ENCODE results near the gene GORASP2.
"Not testable (repeated sequence)": the region's sequence is repeated elsewhere in the genome, so short reads cannot be mapped to it uniquely, and the experiment has no call there.

The GORASP2 gene

DNA sequence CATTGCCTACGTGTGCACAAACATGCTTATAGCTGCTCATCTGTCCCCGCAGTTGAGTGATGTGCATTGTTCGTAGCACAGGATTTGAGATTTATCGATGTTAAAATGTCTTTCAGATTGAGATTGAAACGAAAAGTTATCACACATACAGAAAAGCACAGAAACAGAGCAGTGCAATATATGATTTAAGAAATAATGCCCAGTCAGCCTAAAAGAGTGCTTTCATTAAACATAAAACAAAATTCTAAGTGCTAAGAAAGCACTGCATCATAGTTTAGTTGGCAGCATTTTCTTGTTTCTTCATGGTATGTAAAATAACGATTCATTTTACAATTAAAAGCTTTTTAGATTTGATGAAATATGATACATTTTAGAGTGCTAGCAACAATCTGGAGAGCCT, 31.9 kb upstream of the GORASP2 start:
- Histone ChIP-seq H3K4ac (ENCODE audit: low read depth in 1 of 2, low read length in 2 of 2) (no peak overlapping the region), H3K4me3 (ENCODE audit: insufficient read depth in 1 of 2, low read depth in 1 of 2, low read length in 2 of 2) (no peak overlapping the region), H3K27ac (ENCODE audit: low read length, poor library complexity, severe bottlenecking) (no peak overlapping the region), H2BK5ac (ENCODE audit: low read depth, low read length, poor library complexity, severe bottlenecking) (no peak overlapping the region), H3K79me1 (replicated peaks; ENCODE audit: low read length, poor library complexity, severe bottlenecking) (no peaks in the 10 kb centered on the region), H3K27me3 (ENCODE audit: control insufficient read depth in 1 of 2, insufficient read depth in 1 of 2, low read length in 2 of 2) (no peaks in the 10 kb centered on the region), H3K36me3 (ENCODE audit: control insufficient read depth in 1 of 2, insufficient read depth in 2 of 2, low read depth in 1 of 2, low read length in 2 of 2) (no peaks in the 10 kb centered on the region), H2AFZ (ENCODE audit: low read depth, low read length) (no peak overlapping the region), H3K23ac (ENCODE audit: low read length in 2 of 2) (no peak overlapping the region), H3K9me3 (ENCODE audit: control insufficient read depth, low read length) (no peaks in the 10 kb centered on the region), H3K18ac (ENCODE audit: low read depth in 1 of 2, low read length in 2 of 2) (no peak overlapping the region), H2BK12ac (ENCODE audit: low read length in 2 of 2) (no peak overlapping the region), H2AK5ac (ENCODE audit: low read length, severe bottlenecking) (no peak overlapping the region), H4K8ac (ENCODE audit: low read length) (no peak overlapping the region), H4K91ac (ENCODE audit: low read length) (no peak overlapping the region), H3K4me1 (ENCODE audit: control insufficient read depth, insufficient read depth, low read depth, low read length) (no peaks in the 10 kb centered on the region), H3K9ac (ENCODE audit: low read length) (no peak overlapping the region), H2BK120ac (ENCODE audit: low read depth, low read length) (no peak overlapping the region), H3K4me2 (ENCODE audit: low read length, poor library complexity, severe bottlenecking) (no peak overlapping the region), H3K14ac (ENCODE audit: low read length in 2 of 2) (no peak overlapping the region), H2BK15ac (ENCODE audit: low read depth, poor library complexity, severe bottlenecking) (no peak overlapping the region)
- no peak for DNase-seq
- WGBS: 89% methylated on average over 2 of the region's 6 CpGs

DNA sequence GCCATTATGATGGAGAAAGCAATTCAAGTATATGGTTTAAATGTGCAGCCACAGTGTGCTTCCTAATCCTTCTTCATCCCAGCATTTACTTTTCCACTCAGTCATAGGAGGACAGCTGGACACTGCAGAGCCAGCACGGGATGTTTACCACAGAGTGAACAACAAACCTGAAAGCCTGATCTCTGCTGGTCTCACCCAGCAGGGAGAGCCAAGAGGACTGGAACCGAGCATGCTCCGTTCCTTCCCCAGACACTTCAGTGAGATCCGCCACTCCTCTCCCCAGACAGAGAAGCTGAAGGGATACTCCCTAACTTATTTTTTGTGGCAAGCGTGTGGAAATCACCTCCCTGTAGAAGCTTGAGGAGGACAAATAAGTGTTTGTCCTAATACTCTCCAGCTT, 23.2 kb upstream of the GORASP2 start:
- H3K27ac ChIP-seq (ENCODE audit: low read length, poor library complexity, severe bottlenecking): no peak overlapping the region
- H3K4me3 ChIP-seq (ENCODE audit: insufficient read depth in 1 of 2, low read depth in 1 of 2, low read length in 2 of 2): no peak overlapping the region
- DNase-seq: no peak
- no peak overlapping the region for H3K9ac ChIP-seq (ENCODE audit: low read length)
- H3K9me3 ChIP-seq (ENCODE audit: control insufficient read depth, low read length): peaks cover 23% of the 10 kb centered on the region
- no peaks in the 10 kb centered on the region for H3K4me1 ChIP-seq (ENCODE audit: control insufficient read depth, insufficient read depth, low read depth, low read length)
- H3K4me2 ChIP-seq (ENCODE audit: low read length, poor library complexity, severe bottlenecking): no peak overlapping the region
- no peak overlapping the region for H4K91ac ChIP-seq (ENCODE audit: low read length)
- H2AFZ ChIP-seq (ENCODE audit: low read depth, low read length): no peak overlapping the region
- H2BK12ac ChIP-seq (ENCODE audit: low read length in 2 of 2): no peak overlapping the region
- H2AK5ac ChIP-seq (ENCODE audit: low read length, severe bottlenecking): no peak overlapping the region
- no peaks in the 10 kb centered on the region for H3K36me3 ChIP-seq (ENCODE audit: control insufficient read depth in 1 of 2, insufficient read depth in 2 of 2, low read depth in 1 of 2, low read length in 2 of 2)
- H3K23ac ChIP-seq (ENCODE audit: low read length in 2 of 2): no peak overlapping the region
- no peak overlapping the region for H2BK120ac ChIP-seq (ENCODE audit: low read depth, low read length)
- no peak overlapping the region for H3K14ac ChIP-seq (ENCODE audit: low read length in 2 of 2)
- H3K79me1 ChIP-seq (replicated peaks; ENCODE audit: low read length, poor library complexity, severe bottlenecking): no peaks in the 10 kb centered on the region
- no peak overlapping the region for H4K8ac ChIP-seq (ENCODE audit: low read length)
- no peak overlapping the region for H2BK15ac ChIP-seq (ENCODE audit: low read depth, poor library complexity, severe bottlenecking)
- H2BK5ac ChIP-seq (ENCODE audit: low read depth, low read length, poor library complexity, severe bottlenecking): no peak overlapping the region
- 76% methylated on average over 5 of the region's 5 CpGs for WGBS
- H3K18ac ChIP-seq (ENCODE audit: low read depth in 1 of 2, low read length in 2 of 2): no peak overlapping the region
- peaks cover 0 to 4% of the 10 kb centered on the region in 2 experiments for H3K27me3 ChIP-seq (ENCODE audit: control insufficient read depth in 1 of 2, insufficient read depth in 1 of 2, low read length in 2 of 2)
- H3K4ac ChIP-seq (ENCODE audit: low read depth in 1 of 2, low read length in 2 of 2): no peak overlapping the region

DNA sequence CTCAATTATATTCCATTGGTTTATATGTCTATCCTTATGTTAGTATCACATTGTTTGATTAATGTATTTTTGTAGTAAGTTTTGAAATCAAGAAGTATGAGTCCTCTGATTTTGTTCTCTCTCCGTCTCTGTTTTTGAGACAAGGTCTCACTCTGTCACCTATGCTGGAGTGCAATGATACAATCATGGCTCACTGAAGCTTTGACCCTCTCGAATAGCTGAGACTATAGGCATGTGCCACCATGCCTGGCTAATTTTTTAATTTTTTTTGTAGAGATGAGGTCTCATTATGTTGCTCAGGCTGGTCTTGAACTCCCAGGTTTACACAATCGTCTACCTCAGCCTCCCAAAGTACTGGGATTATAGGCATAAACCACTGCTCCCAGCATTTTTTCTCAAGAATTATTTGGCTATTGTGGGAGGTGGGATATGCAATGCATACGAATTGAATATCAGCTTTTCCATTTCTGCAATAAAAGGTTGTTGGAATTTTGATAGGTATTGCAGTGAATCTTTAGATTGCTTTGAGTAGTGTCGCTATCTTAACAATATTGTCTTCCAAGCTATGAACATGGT, 17.7 kb upstream of the GORASP2 start:
- H2AFZ ChIP-seq (ENCODE audit: low read depth, low read length): no peak overlapping the region
- no peak overlapping the region for H3K4ac ChIP-seq (ENCODE audit: low read depth in 1 of 2, low read length in 2 of 2)
- no peaks in the 10 kb centered on the region for H3K4me1 ChIP-seq (ENCODE audit: control insufficient read depth, insufficient read depth, low read depth, low read length)
- no peak overlapping the region for H3K23ac ChIP-seq (ENCODE audit: low read length in 2 of 2)
- H3K9ac ChIP-seq (ENCODE audit: low read length): no peak overlapping the region
- no peak overlapping the region for H2BK5ac ChIP-seq (ENCODE audit: low read depth, low read length, poor library complexity, severe bottlenecking)
- no peak overlapping the region for H3K4me2 ChIP-seq (ENCODE audit: low read length, poor library complexity, severe bottlenecking)
- no peak overlapping the region for H2BK15ac ChIP-seq (ENCODE audit: low read depth, poor library complexity, severe bottlenecking)
- H3K27me3 ChIP-seq (ENCODE audit: control insufficient read depth in 1 of 2, insufficient read depth in 1 of 2, low read length in 2 of 2): no peaks in the 10 kb centered on the region
- no peak overlapping the region for H4K91ac ChIP-seq (ENCODE audit: low read length)
- peaks cover 0 to 3% of the 10 kb centered on the region in 2 experiments for H3K36me3 ChIP-seq (ENCODE audit: control insufficient read depth in 1 of 2, insufficient read depth in 2 of 2, low read depth in 1 of 2, low read length in 2 of 2)
- no peak overlapping the region for H4K8ac ChIP-seq (ENCODE audit: low read length)
- H2BK120ac ChIP-seq (ENCODE audit: low read depth, low read length): no peak overlapping the region
- H3K79me1 ChIP-seq (replicated peaks; ENCODE audit: low read length, poor library complexity, severe bottlenecking): no peaks in the 10 kb centered on the region
- 55% methylated on average over 3 of the region's 5 CpGs for WGBS
- no peak overlapping the region for H3K27ac ChIP-seq (ENCODE audit: low read length, poor library complexity, severe bottlenecking)
- H3K4me3 ChIP-seq (ENCODE audit: insufficient read depth in 1 of 2, low read depth in 1 of 2, low read length in 2 of 2): no peak overlapping the region
- H2AK5ac ChIP-seq (ENCODE audit: low read length, severe bottlenecking): no peak overlapping the region
- peaks cover 39% of the 10 kb centered on the region for H3K9me3 ChIP-seq (ENCODE audit: control insufficient read depth, low read length)
- no peak for DNase-seq
- no peak overlapping the region for H2BK12ac ChIP-seq (ENCODE audit: low read length in 2 of 2)
- H3K18ac ChIP-seq (ENCODE audit: low read depth in 1 of 2, low read length in 2 of 2): no peak overlapping the region
- H3K14ac ChIP-seq (ENCODE audit: low read length in 2 of 2): no peak overlapping the region

DNA sequence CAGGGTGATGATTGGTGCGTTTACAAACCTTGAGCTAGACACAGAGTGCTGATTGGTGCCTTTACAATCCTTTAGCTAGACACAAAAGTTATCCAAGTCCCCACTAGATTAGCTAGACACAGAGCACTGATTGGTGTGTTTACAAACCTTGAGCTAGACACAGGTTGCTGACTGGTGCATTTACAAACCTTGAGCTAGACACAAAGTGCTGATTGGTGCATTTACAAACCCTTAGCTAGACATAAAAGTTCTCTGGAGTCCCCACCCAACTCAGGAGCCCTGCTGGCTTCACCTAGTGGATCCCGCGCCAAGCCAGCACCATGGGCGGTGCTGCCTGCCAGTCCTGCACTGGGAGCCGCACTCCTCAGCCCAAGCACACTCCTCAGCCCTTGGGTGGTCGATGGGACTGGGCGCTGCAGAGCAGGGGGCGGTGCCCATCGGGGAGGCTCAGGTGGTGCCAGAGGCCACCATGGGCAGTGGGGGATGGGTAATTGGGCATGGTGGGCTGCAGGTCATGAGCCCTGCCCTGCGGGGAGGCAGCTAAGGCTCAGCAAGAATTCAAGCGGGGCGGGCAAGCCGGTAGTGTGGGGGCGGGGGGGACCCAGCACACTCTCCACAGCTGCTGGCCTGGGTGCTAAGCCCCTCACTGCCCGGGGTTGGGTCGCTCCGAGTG, 13.9 kb upstream of the GORASP2 start:
- H4K8ac ChIP-seq (ENCODE audit: low read length); H3K9ac ChIP-seq (ENCODE audit: low read length); H3K4ac ChIP-seq (ENCODE audit: low read depth in 1 of 2, low read length in 2 of 2); H2BK120ac ChIP-seq (ENCODE audit: low read depth, low read length); H3K4me2 ChIP-seq (ENCODE audit: low read length, poor library complexity, severe bottlenecking); H3K79me1 ChIP-seq (replicated peaks; ENCODE audit: low read length, poor library complexity, severe bottlenecking); H2BK12ac ChIP-seq (ENCODE audit: low read length in 2 of 2); H2AK5ac ChIP-seq (ENCODE audit: low read length, severe bottlenecking); H3K4me1 ChIP-seq (ENCODE audit: control insufficient read depth, insufficient read depth, low read depth, low read length); H3K36me3 ChIP-seq (ENCODE audit: control insufficient read depth in 1 of 2, insufficient read depth in 2 of 2, low read depth in 1 of 2, low read length in 2 of 2); H3K18ac ChIP-seq (ENCODE audit: low read depth in 1 of 2, low read length in 2 of 2); H3K27me3 ChIP-seq (ENCODE audit: control insufficient read depth in 1 of 2, insufficient read depth in 1 of 2, low read length in 2 of 2); H3K23ac ChIP-seq (ENCODE audit: low read length in 2 of 2); H2AFZ ChIP-seq (ENCODE audit: low read depth, low read length); H2BK5ac ChIP-seq (ENCODE audit: low read depth, low read length, poor library complexity, severe bottlenecking); H3K27ac ChIP-seq (ENCODE audit: low read length, poor library complexity, severe bottlenecking); DNase-seq; H2BK15ac ChIP-seq (ENCODE audit: low read depth, poor library complexity, severe bottlenecking); H3K14ac ChIP-seq (ENCODE audit: low read length in 2 of 2): not testable (repeated sequence)
- 95% methylated on average over 15 of the region's 17 CpGs for WGBS
- H4K91ac ChIP-seq (ENCODE audit: low read length): peak overlapping the region; percentile 50
- H3K9me3 ChIP-seq (ENCODE audit: control insufficient read depth, low read length): peaks cover 55% of the 10 kb centered on the region
- H3K4me3 ChIP-seq (ENCODE audit: insufficient read depth in 1 of 2, low read depth in 1 of 2, low read length in 2 of 2): peak overlapping the region in 1 of 2 experiments; percentile 9
